ENCODE data around the gene RCAN1. TPM values are rescaled to one million over a fixed set of nuclear protein-coding genes. Genes with fewer than 3 reads are reported as not detected.

Gene RCAN1
- total RNA-seq, 3 donors from 2014 or later (not counting 1 experiment from before 2014, with no cell fraction given), result 6.7 to 8.9 (median 8.2) TPM

Other genes with a start within 250 kb of the RCAN1 start
- gene SMIM11, start 239.6 kb downstream of the RCAN1 start, total RNA-seq, result 10 to 100 TPM in 1 of 3 donors, 1 to 10 TPM in 2; 1.0 to 16.3 (median 1.5) TPM
- gene SMIM34, start 191.2 kb downstream of the RCAN1 start, total RNA-seq, result not detected
- 1 to 10 TPM in 2 of 3 donors, under 1 TPM in 1; 0.52 to 3.3 (median 1.6) TPM for gene KCNE1, start 102.9 kb downstream of the RCAN1 start, total RNA-seq
- not detected for gene CLIC6, start 53.9 kb upstream of the RCAN1 start, total RNA-seq